H1 (cell line): ENCODE measurements around the gene CDX2. TPM values are rescaled to one million over a fixed set of nuclear protein-coding genes. Genes with fewer than 3 reads are reported as not detected.

ENCODE experiments used
- CTCF ChIA-PET: fragments of 300-600 bp; sonication (Branson Sonifier 250); formaldehyde crosslinking; loops from one replicate; lab custom pipeline; 2021; ENCODE audit not compliant: partially characterized antibody; lab: Charles Lee
- POLR2A ChIA-PET: fragments of 300-600 bp; sonication (Branson Sonifier 250); formaldehyde crosslinking; loops from one replicate; lab custom pipeline; 2021; ENCODE audit warnings: inconsistent platforms; ENCODE audit not compliant: partially characterized antibody; lab: Charles Lee
- DNase-seq, 2 experiments: peaks; one replicate each; pipeline versions ENCODE4 v3.0.0 to v3.0.0-alpha.2; 2010 to 2022; ENCODE audit warnings: low spot score in 2 of 2, low read depth in 1 of 2, mixed read lengths in 1 of 2
- FAIRE-seq: peaks from 2 replicates; lab custom pipeline; 2011; peaks lifted over from hg19 to GRCh38; lab: Jason Lieb, UNC
- H2AFZ ChIP-seq: 2 replicates; pipeline ENCODE4 v1.8.1; 2012; ENCODE audit warnings: low read length, inconsistent platforms
- H2AK5ac ChIP-seq: 2 replicates; pipeline ENCODE4 v1.6.1; 2013; ENCODE audit warnings: low read depth, low read length
- H2BK120ac ChIP-seq: replicated peaks from 2 replicates; pipeline ENCODE3; 2013; ENCODE audit warnings: low read depth, low read length, inconsistent platforms
- H2BK12ac ChIP-seq: 2 replicates; pipeline ENCODE4 v1.6.1; 2013; ENCODE audit warnings: low read depth, low read length
- H2BK15ac ChIP-seq: 2 replicates; pipeline ENCODE4 v1.6.1; 2013; ENCODE audit warnings: low read length
- H2BK20ac ChIP-seq: 2 replicates; pipeline ENCODE4 v1.6.1; 2013; ENCODE audit warnings: low read length
- H2BK5ac ChIP-seq: 2 replicates; pipeline ENCODE4 v1.6.1; 2013; ENCODE audit warnings: low read depth, low read length
- H3K14ac ChIP-seq: 2 replicates; pipeline ENCODE4 v1.6.1; 2013; ENCODE audit warnings: inconsistent platforms; ENCODE audit not compliant: insufficient read length
- H3K18ac ChIP-seq: 2 replicates; pipeline ENCODE4 v1.6.1; 2013; ENCODE audit warnings: low read length; ENCODE audit errors: extremely low read depth
- H3K23ac ChIP-seq: 2 replicates; pipeline ENCODE4 v1.6.1; 2013; ENCODE audit warnings: inconsistent platforms; ENCODE audit not compliant: insufficient read length
- H3K23me2 ChIP-seq: 2 replicates; pipeline ENCODE4 v1.6.1; 2013; ENCODE audit warnings: low read depth, low read length
- H3K27ac ChIP-seq: 2 replicates; pipeline ENCODE4 v1.6.1; 2011; ENCODE audit warnings: low read depth, low read length, inconsistent platforms
- H3K27me3 ChIP-seq, 4 experiments: replicated peaks in 1 of 4; 1 replicate in 1 of 4; 2 replicates in 3 of 4; pipeline versions ENCODE4 v1.6.1 to v1.8.1; 2011 to 2013; ENCODE audit warnings: low read length in 3 of 4, mild to moderate bottlenecking in 3 of 4, inconsistent platforms in 2 of 4, mixed read lengths in 2 of 4, moderate library complexity in 1 of 4; ENCODE audit not compliant: control insufficient read depth in 3 of 4, insufficient read depth in 3 of 4; ENCODE audit errors: extremely low read depth in 1 of 4
- H3K36me3 ChIP-seq, 4 experiments: 2 replicates each; pipeline versions ENCODE4 v1.6.1 to v1.8.1; 2011 to 2013; ENCODE audit warnings: mild to moderate bottlenecking in 4 of 4, low read length in 3 of 4, moderate library complexity in 2 of 4, control low read depth in 1 of 4, inconsistent platforms in 1 of 4; ENCODE audit not compliant: insufficient read depth in 4 of 4, control insufficient read depth in 2 of 4
- H3K4ac ChIP-seq: replicated peaks from 2 replicates; pipeline ENCODE3; 2013; ENCODE audit warnings: low read length, low read depth, mixed read lengths, inconsistent platforms; ENCODE audit not compliant: insufficient read length
- H3K4me1 ChIP-seq, 4 experiments: replicated peaks in 1 of 4; 1 replicate in 1 of 4; 2 replicates in 3 of 4; pipeline versions ENCODE4 v1.6.1 to v1.8.1; 2011 to 2013; ENCODE audit warnings: low read length in 3 of 4, inconsistent platforms in 2 of 4, mixed read lengths in 1 of 4; ENCODE audit not compliant: insufficient read depth in 4 of 4, control insufficient read depth in 3 of 4
- H3K4me2 ChIP-seq, 2 experiments: 2 replicates each; pipeline versions ENCODE4 v1.6.1 to v1.8.1; 2011 to 2013; ENCODE audit warnings: low read depth in 2 of 2, low read length in 2 of 2, control low read depth in 1 of 2, inconsistent platforms in 1 of 2, mild to moderate bottlenecking in 1 of 2; ENCODE audit not compliant: insufficient read depth in 1 of 2
- H3K4me3 ChIP-seq, 4 experiments: fragments of 200-600, 300-600 bp in 1 of 4; sonication (generic), shearing (Covaris generic), sonication (Bioruptor Twin) in 1 of 4; 2 replicates each; pipeline versions ENCODE4 v1.5.1 to v1.8.1; 2011 to 2016; ENCODE audit warnings: low read length in 4 of 4, low read depth in 3 of 4, control low read depth in 2 of 4, inconsistent platforms in 2 of 4, mild to moderate bottlenecking in 2 of 4, mixed read lengths in 1 of 4, moderate library complexity in 1 of 4; ENCODE audit not compliant: insufficient read depth in 2 of 4; ENCODE audit errors: extremely low read depth in 1 of 4
- H3K56ac ChIP-seq: replicated peaks from 2 replicates; pipeline ENCODE3; 2013; ENCODE audit warnings: low read depth, mild to moderate bottlenecking, mixed read lengths, low read length, inconsistent platforms; ENCODE audit not compliant: insufficient read length
- H3K79me1 ChIP-seq: 2 replicates; pipeline ENCODE4 v1.6.1; 2013; ENCODE audit warnings: low read depth, low read length, control low read depth
- H3K79me2 ChIP-seq, 2 experiments: 2 replicates each; pipeline versions ENCODE4 v1.6.1 to v1.8.1; 2012 to 2013; ENCODE audit warnings: low read length in 2 of 2, mild to moderate bottlenecking in 2 of 2, inconsistent platforms in 1 of 2; ENCODE audit not compliant: insufficient read depth in 2 of 2, control insufficient read depth in 1 of 2
- H3K9ac ChIP-seq, 4 experiments: replicated peaks in 1 of 4; 1 replicate in 1 of 4; 2 replicates in 3 of 4; pipeline versions ENCODE4 v1.6.1 to v1.8.1; 2011 to 2013; ENCODE audit warnings: low read depth in 3 of 4, low read length in 3 of 4, control low read depth in 2 of 4, mild to moderate bottlenecking in 2 of 4, moderate library complexity in 2 of 4, inconsistent platforms in 1 of 4; ENCODE audit errors: extremely low read depth in 1 of 4
- H3K9me3 ChIP-seq, 2 experiments: 2 replicates each; pipeline versions ENCODE4 v1.6.1 to v1.8.1; 2012 to 2013; ENCODE audit warnings: mild to moderate bottlenecking in 2 of 2, moderate library complexity in 2 of 2, control low read depth in 1 of 2, inconsistent platforms in 1 of 2, low read depth in 1 of 2, low read length in 1 of 2, mixed read lengths in 1 of 2; ENCODE audit not compliant: insufficient read depth in 2 of 2
- H4K20me1 ChIP-seq, 2 experiments: replicated peaks in 1 of 2; 2 replicates each; pipeline versions ENCODE3 to v1.8.1; 2011 to 2013; ENCODE audit warnings: inconsistent platforms in 2 of 2, low read length in 2 of 2, mild to moderate bottlenecking in 1 of 2; ENCODE audit not compliant: insufficient read depth in 2 of 2, control insufficient read depth in 1 of 2
- H4K5ac ChIP-seq: 2 replicates; pipeline ENCODE4 v1.6.1; 2013; ENCODE audit warnings: low read length, low read depth, mixed read lengths, inconsistent platforms; ENCODE audit not compliant: insufficient read length
- H4K8ac ChIP-seq: 2 replicates; pipeline ENCODE4 v1.8.0; 2013; ENCODE audit warnings: mild to moderate bottlenecking, moderate library complexity, low read length, inconsistent platforms; ENCODE audit not compliant: insufficient read depth; ENCODE audit errors: extremely low read depth
- H4K91ac ChIP-seq: replicated peaks from 2 replicates; pipeline ENCODE3; 2013; ENCODE audit warnings: low read length, mixed read lengths, inconsistent platforms; ENCODE audit not compliant: insufficient read length
- E2F6 ChIP-seq: IDR thresholded peaks from 2 replicates; pipeline ENCODE4 v1.6.1; 2012; ENCODE audit warnings: inconsistent platforms
- EZH2 ChIP-seq: fragments of 200-600 bp; sonication (generic); IDR thresholded peaks from 2 replicates; pipeline ENCODE4 v1.7.1; 2012; ENCODE audit warnings: low read depth, mild to moderate bottlenecking, moderate library complexity, low read length, inconsistent platforms; ENCODE audit not compliant: severe bottlenecking
- RNF2 ChIP-seq: fragments of 200-900, 300-1000 bp; sonication (generic); IDR thresholded peaks from 2 replicates; pipeline ENCODE4 v1.7.1; 2016; ENCODE audit warnings: borderline replicate concordance, low read depth, mild to moderate bottlenecking, antibody characterized with exemption, low read length; ENCODE audit not compliant: poor library complexity, severe bottlenecking; ENCODE audit errors: missing control alignments
- SUZ12 ChIP-seq: fragments of 200-600 bp; sonication (generic); IDR thresholded peaks from 2 replicates; pipeline ENCODE4 v1.6.1; 2012; ENCODE audit warnings: mild to moderate bottlenecking, inconsistent platforms, low read length, moderate library complexity, mixed read lengths
- WGBS, 2 experiments: shearing (Covaris generic) in 1 of 2; methylation state at CpG; one replicate each; pipeline versions ENCODE4 v1.1.6 to v1.1.7; 2013 to 2015; ENCODE audit warnings: low lambda C conversion rate in 2 of 2, mixed read lengths in 2 of 2, inconsistent platforms in 1 of 2, low coverage in 1 of 2, missing lambda C conversion rate in 1 of 2; ENCODE audit not compliant: insufficient replicate concordance in 2 of 2, insufficient coverage in 1 of 2, insufficient read length in 1 of 2; ENCODE audit errors: extremely low coverage in 1 of 2, missing lambda C conversion rate in 1 of 2; 5-methylcytosine and 5-hydroxymethylcytosine counted together
- polyA plus RNA-seq, 7 experiments: library from polyadenylated mRNA; depleted of rRNA in 3 of 7; stranded (reverse) in 5 of 7; unstranded in 2 of 7; fragments of >200 nt in 5 of 7; fragments of 200-250 nt in 2 of 7; gene quantifications; 1 replicate in 5 of 7; 2 replicates in 1 of 7; 4 replicates in 1 of 7; pipeline versions ENCODE4 v1.2.1 to v1.2.3, GENCODE V29; 2011 to 2013; ENCODE audit warnings: missing spikeins in 2 of 7, mixed read lengths in 2 of 7
- total RNA-seq: library from RNA; stranded (reverse); fragmentation: NEBNext Ultra II Directional; extraction: Animal tissue kit (Norgen Biotek cat#: 25700); gene quantifications from 2 replicates; pipeline ENCODE4 v1.2.1, GENCODE V29; 2021

Gene CDX2
- total and polyA plus RNA-seq, 2 of the 8 experiments (the other 6 are each of a cell fraction or from before 2014, with no cell fraction given): 0.09 TPM; not detected in 1

- DNase-seq (peak in 1 of 2 experiments; percentile 61), FAIRE-seq (no peak)
- ChIA-PET POLR2A (interaction anchor here (0.6 kb wide), 1 partner anchor 30 kb away, joined by 3 read pairs; no protein-coding TSS in a partner anchor), CTCF (interaction anchor here (0.6 to 3.9 kb wide), 9 partner anchors 13 to 570 kb away, joined by 3 to 22 read pairs (median 4); no protein-coding TSS in a partner anchor)
- Histone ChIP-seq H3K18ac (no peak overlapping the region), H3K23ac (no peak overlapping the region), H2BK5ac (no peak overlapping the region), H2AFZ (no peak overlapping the region), H3K27ac (no peak overlapping the region), H2AK5ac (no peak overlapping the region), H2BK20ac (no peak overlapping the region), H3K79me2 (no peaks in the 10 kb centered on the region), H3K27me3 (peaks cover 79 to 99% (median 92%) of the 10 kb centered on the region in 4 experiments), H3K4ac (no peak overlapping the region), H4K20me1 (peaks cover 19 to 38% of the 10 kb centered on the region in 2 experiments), H3K56ac (no peak overlapping the region), H3K4me3 (peak overlapping the region in 1 of 4 experiments; percentile 16; a peak in 1 of 8 replicates), H3K14ac (no peak overlapping the region), H3K9me3 (no peaks in the 10 kb centered on the region), H2BK15ac (no peak overlapping the region), H4K8ac (no peak overlapping the region), H3K23me2 (no peaks in the 10 kb centered on the region), H3K4me2 (peak overlapping the region; percentile 30 to 60), H3K9ac (no peak overlapping the region), H3K36me3 (peaks cover 0 to 8% (median 0%) of the 10 kb centered on the region in 4 experiments; a peak in 1 of 8 replicates), H3K79me1 (no peaks in the 10 kb centered on the region), H4K5ac (no peak overlapping the region), H4K91ac (no peak overlapping the region), H2BK12ac (no peak overlapping the region; the same call in 1 of the 2 replicates), H3K4me1 (peaks cover 0 to 13% (median 9%) of the 10 kb centered on the region in 4 experiments; a peak in 4 of 7 replicates), H2BK120ac (no peak overlapping the region)
- WGBS, 2 experiments: 14% methylated on average over 48 of the region's 48 CpGs; no CpG with 5 or more reads in 1 of the 2 experiments
- peak; percentile 88 for TF ChIP-seq RNF2
- TF ChIP-seq EZH2: peak; percentile 97
- peak; percentile 93 for TF ChIP-seq SUZ12
- TF ChIP-seq E2F6: no peak
These were observed 40.0 kb downstream of the CDX2 start for GRCh38 chr13:27928805-27929753.
